Measurements from ENCODE around the gene CDC37L1.

GRCh38 chr9:4689687-4690104 is 10.3 kb downstream of the CDC37L1 start:
- TF ChIP-seq CTCF (IDR thresholded peaks at IDR 0.05) (no peak), POLR2A (IDR thresholded peaks at IDR 0.05) (no peak), POLR2AphosphoS5 (IDR thresholded peaks at IDR 0.05; ENCODE audit: insufficient read depth in 1 of 2, low read depth in 1 of 2) (no peak)

Data from vagina (tissue), 2 donors.